D721Med (cell line): ENCODE data around the gene ANK2.
"Not testable (repeated sequence)": the region's sequence is repeated elsewhere in the genome, so short reads cannot be mapped to it uniquely, and the experiment has no call there.

Source experiments
- DNase-seq: peaks from one replicate; pipeline ENCODE4 v3.0.0; 2011; ENCODE audit warnings: low spot score; ENCODE audit not compliant: insufficient read length
- FAIRE-seq: peaks from 2 replicates; lab custom pipeline; 2011; peaks lifted over from hg19 to GRCh38; lab: Jason Lieb, UNC
- TF ChIP-seq, protein P1 (sequence below): IDR thresholded peaks from 2 replicates; pipeline ENCODE4 v1.5.1; 2012; ENCODE audit warnings: mild to moderate bottlenecking, control low read depth; ENCODE audit not compliant: insufficient read depth; ENCODE audit errors: missing control alignments

Gene ANK2

GRCh38 chr4:113179996-113180395 lies 130.5 kb downstream of the ANK2 start:
- DNase-seq, result no peak
- FAIRE-seq, result no peak
- TF ChIP-seq, protein P1, sequence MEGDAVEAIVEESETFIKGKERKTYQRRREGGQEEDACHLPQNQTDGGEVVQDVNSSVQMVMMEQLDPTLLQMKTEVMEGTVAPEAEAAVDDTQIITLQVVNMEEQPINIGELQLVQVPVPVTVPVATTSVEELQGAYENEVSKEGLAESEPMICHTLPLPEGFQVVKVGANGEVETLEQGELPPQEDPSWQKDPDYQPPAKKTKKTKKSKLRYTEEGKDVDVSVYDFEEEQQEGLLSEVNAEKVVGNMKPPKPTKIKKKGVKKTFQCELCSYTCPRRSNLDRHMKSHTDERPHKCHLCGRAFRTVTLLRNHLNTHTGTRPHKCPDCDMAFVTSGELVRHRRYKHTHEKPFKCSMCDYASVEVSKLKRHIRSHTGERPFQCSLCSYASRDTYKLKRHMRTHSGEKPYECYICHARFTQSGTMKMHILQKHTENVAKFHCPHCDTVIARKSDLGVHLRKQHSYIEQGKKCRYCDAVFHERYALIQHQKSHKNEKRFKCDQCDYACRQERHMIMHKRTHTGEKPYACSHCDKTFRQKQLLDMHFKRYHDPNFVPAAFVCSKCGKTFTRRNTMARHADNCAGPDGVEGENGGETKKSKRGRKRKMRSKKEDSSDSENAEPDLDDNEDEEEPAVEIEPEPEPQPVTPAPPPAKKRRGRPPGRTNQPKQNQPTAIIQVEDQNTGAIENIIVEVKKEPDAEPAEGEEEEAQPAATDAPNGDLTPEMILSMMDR, result no peak

- TF ChIP-seq, protein P1, result no peak
- DNase-seq (no peak), FAIRE-seq (no peak)
Measured at GRCh38 chr4:113181289-113182007, 132.0 kb downstream of the ANK2 start.

DNA sequence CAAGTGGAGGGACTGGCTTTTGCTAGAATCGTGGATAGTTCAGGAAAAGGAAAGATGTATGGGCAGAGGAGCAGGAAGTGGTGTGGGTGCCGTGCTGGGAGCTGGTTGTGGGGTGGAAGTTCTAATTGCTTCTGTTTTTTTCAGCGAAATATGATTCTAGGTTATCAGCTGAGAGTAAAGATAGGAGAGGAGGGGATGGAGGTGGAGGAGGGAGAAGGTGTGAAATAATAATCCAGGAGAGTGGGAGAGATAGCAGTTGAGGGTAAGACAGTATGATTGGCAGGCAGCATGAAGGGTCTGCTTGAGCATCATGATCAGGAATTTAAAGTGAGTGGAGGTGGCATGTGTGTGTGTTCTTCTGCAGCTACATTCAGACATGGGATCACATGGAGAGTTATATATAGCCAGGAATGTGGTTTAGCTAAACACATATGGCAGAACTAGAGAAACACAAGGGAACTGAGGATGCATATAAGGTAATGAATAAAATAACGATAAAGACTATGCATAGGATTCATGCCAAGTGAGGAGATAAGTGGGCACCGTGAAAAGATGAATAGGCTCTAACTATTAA lies 133.7 kb downstream of the ANK2 start:
- DNase-seq (no peak), FAIRE-seq (no peak)
- TF ChIP-seq, protein P1, result no peak

- DNase-seq, FAIRE-seq: not testable (repeated sequence)
Measured at GRCh38 chr4:113186220-113186619, 136.8 kb downstream of the ANK2 start.

- FAIRE-seq (no peak), DNase-seq (no peak)
Measured at GRCh38 chr4:113186913-113187312, 137.5 kb downstream of the ANK2 start.

DNA sequence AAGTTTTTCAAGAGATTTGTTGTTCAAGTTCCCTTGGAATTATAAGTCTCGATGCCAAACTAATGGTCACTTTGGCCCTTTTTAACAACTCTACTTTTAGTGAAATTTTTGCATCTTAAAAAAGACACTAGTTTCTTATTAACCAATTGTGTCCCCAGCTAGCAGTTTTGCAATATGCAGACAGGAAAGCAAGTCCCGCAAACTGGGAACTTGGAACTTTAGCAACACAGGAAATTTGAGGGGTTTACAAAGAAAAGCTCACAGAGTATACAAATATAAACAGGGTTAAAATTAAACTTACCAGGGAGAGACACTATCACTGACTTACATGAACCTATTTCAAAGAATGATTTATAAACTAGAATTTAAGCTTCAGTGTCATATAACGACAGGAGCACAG lies 137.9 kb downstream of the ANK2 start:
- DNase-seq (no peak), FAIRE-seq (no peak)
- TF ChIP-seq, protein P1, result no peak

More at GRCh38 chr4:113186913-113187312, 137.5 kb downstream of the ANK2 start:
- TF ChIP-seq, protein P1, result no peak

DNA sequence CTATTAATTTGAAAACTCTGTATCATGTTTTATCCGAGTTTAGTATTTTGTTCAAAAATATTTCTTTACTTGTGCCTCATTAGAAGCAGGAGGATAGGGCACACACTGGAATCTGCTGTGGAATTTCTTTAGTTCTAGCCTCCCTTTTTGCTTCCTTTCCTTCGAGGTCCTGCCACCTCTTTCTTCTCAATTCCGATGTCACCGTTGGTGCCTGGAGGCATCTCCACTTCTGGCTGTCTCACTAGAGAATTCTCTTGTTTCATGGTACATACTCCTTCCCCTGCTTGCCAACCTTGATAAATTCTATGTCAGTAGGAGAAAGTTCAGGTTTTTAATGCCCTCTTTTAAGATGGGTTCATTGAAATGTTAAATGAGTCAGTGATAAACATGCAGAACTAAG lies 140.1 kb downstream of the ANK2 start:
- FAIRE-seq (no peak), DNase-seq (no peak)
- TF ChIP-seq, protein P1, result no peak
